ENCODE results near the gene PAM. TPM values are rescaled to one million over a fixed set of nuclear protein-coding genes. Genes with fewer than 3 reads are reported as not detected.

PAM gene
- total RNA-seq, 1 donor from 2014 or later, result 85.6 TPM

- no peak for TF ChIP-seq CTCF (conservative IDR thresholded peaks at IDR 0.05)
- H3K27ac Mint-ChIP-seq (ENCODE audit: unreplicated experiment), result no peak overlapping the region
- H3K9me3 Mint-ChIP-seq, result no peaks in the 10 kb centered on the region
Observed at GRCh38 chr5:102922799-102923477, 167.8 kb downstream of the PAM start.

GRCh38 chr5:102924963-102925362, 169.9 kb downstream of the PAM start:
- Mint-ChIP-seq H3K4me3 (no peak overlapping the region), H3K4me1 (peaks cover 8% of the 10 kb centered on the region), H3K36me3 (ENCODE audit: low read depth) (no peaks in the 10 kb centered on the region), H3K27ac (ENCODE audit: unreplicated experiment) (no peak overlapping the region), H3K9me3 (no peaks in the 10 kb centered on the region), H3K27me3 (ENCODE audit: low read depth) (no peaks in the 10 kb centered on the region)
- TF ChIP-seq CTCF (conservative IDR thresholded peaks at IDR 0.05), result no peak
- DNase-seq (ENCODE audit: low read depth, low spot score), result no peak

More at GRCh38 chr5:102922799-102923477, 167.8 kb downstream of the PAM start:
- no peaks in the 10 kb centered on the region for H3K36me3 Mint-ChIP-seq (ENCODE audit: low read depth)
- peaks cover 14% of the 10 kb centered on the region for H3K4me1 Mint-ChIP-seq
- H3K4me3 Mint-ChIP-seq, result no peak overlapping the region
- H3K27me3 Mint-ChIP-seq (ENCODE audit: low read depth), result no peaks in the 10 kb centered on the region
- no peak for DNase-seq (ENCODE audit: low read depth, low spot score)

DNA sequence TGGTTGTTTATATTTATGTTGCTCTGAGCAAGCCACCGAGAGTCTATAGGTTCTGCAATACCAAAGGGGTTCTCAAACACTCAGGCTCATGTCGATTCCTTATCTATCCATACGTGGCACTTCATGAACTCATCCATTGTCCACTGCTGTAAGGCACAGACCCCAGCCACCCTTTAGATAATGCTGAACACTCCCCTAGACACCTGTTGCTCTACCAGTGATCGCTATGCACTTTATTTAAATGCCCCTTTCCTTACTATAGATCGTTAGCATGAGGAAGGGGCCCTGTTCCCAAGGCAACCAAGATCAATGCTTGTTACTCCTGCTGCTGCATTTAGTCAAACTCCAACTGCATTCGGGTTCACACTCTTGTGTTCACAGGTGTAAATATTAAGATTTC, 171.9 kb downstream of the PAM start:
- Mint-ChIP-seq H3K27me3 (ENCODE audit: low read depth) (no peaks in the 10 kb centered on the region), H3K36me3 (ENCODE audit: low read depth) (no peaks in the 10 kb centered on the region)

GRCh38 chr5:102930244-102930643, 175.1 kb downstream of the PAM start:
- no peak overlapping the region for H3K27ac Mint-ChIP-seq (ENCODE audit: unreplicated experiment)
- no peak for TF ChIP-seq CTCF (conservative IDR thresholded peaks at IDR 0.05)
- peaks cover 8% of the 10 kb centered on the region for H3K4me1 Mint-ChIP-seq
- H3K4me3 Mint-ChIP-seq, result no peak overlapping the region
- H3K9me3 Mint-ChIP-seq, result no peaks in the 10 kb centered on the region
- no peaks in the 10 kb centered on the region for H3K27me3 Mint-ChIP-seq (ENCODE audit: low read depth)
- no peak for DNase-seq (ENCODE audit: low read depth, low spot score)
- no peaks in the 10 kb centered on the region for H3K36me3 Mint-ChIP-seq (ENCODE audit: low read depth)

More for the DNA sequence above, 171.9 kb downstream of the PAM start:
- Mint-ChIP-seq H3K4me1 (peaks cover 8% of the 10 kb centered on the region), H3K9me3 (no peaks in the 10 kb centered on the region), H3K4me3 (no peak overlapping the region), H3K27ac (ENCODE audit: unreplicated experiment) (no peak overlapping the region)
- DNase-seq (ENCODE audit: low read depth, low spot score), result no peak
- TF ChIP-seq CTCF (conservative IDR thresholded peaks at IDR 0.05), result no peak

GRCh38 chr5:102931085-102931725, 176.1 kb downstream of the PAM start:
- peaks cover 8% of the 10 kb centered on the region for H3K4me1 Mint-ChIP-seq
- no peak overlapping the region for H3K4me3 Mint-ChIP-seq
- no peak for DNase-seq (ENCODE audit: low read depth, low spot score)
- no peak overlapping the region for H3K27ac Mint-ChIP-seq (ENCODE audit: unreplicated experiment)
- no peaks in the 10 kb centered on the region for H3K9me3 Mint-ChIP-seq
- no peak for TF ChIP-seq CTCF (conservative IDR thresholded peaks at IDR 0.05)
- H3K36me3 Mint-ChIP-seq (ENCODE audit: low read depth), result no peaks in the 10 kb centered on the region
- H3K27me3 Mint-ChIP-seq (ENCODE audit: low read depth), result no peaks in the 10 kb centered on the region
